Colonic mucosa (tissue), 4 donors: ENCODE measurements around the gene KATNBL1. TPM values are rescaled to one million over a fixed set of nuclear protein-coding genes. Genes with fewer than 3 reads are reported as not detected.
"Not testable (repeated sequence)": the region's sequence is repeated elsewhere in the genome, so short reads cannot be mapped to it uniquely, and the experiment has no call there.

Experiments
- DNase-seq: peaks from one replicate; pipeline ENCODE4 v3.0.0-alpha.2; 2020
- H3K27ac ChIP-seq: fragments of 200-600 bp; one replicate; pipeline ENCODE4 v1.8.0; 2021
- H3K27me3 ChIP-seq: fragments of 200-600 bp; one replicate; pipeline ENCODE4 v1.8.0; 2021
- H3K36me3 ChIP-seq: fragments of 200-600 bp; one replicate; pipeline ENCODE4 v1.8.0; 2021
- H3K4me1 ChIP-seq: fragments of 200-600 bp; one replicate; pipeline ENCODE4 v1.8.0; 2021; ENCODE audit warnings: mild to moderate bottlenecking
- H3K4me3 ChIP-seq: fragments of 200-600 bp; one replicate; pipeline ENCODE4 v1.8.0; 2021
- H3K9ac ChIP-seq, 2 donors: one replicate each; pipeline ENCODE4 v1.7.0; 2013; ENCODE audit warnings: control low read depth in 2 of 2, low read depth in 2 of 2, low read length in 2 of 2
- H3K9me3 ChIP-seq: fragments of 200-600 bp; one replicate; pipeline ENCODE4 v1.8.0; 2021
- CTCF ChIP-seq: fragments of 200-600 bp; IDR thresholded peaks from one replicate; pipeline ENCODE4 v1.8.0; 2022; ENCODE audit warnings: antibody characterized with exemption, mild to moderate bottlenecking
- intact Hi-C: fragments of 100-400 bp; cut with DNase I; formaldehyde crosslinking; loops from one replicate; pipeline ENCODE4 v1.14.1; 2022
- total RNA-seq, 2 donors: library from RNA; stranded (reverse); fragmentation: NEBNext Ultra II Directional in 1 of 2; extraction: Animal tissue kit (Norgen Biotek cat#: 25700) in 1 of 2; gene quantifications; one replicate each; pipeline ENCODE4 v1.2.1, GENCODE V29; 2021
- donor health status: healthy.
- donor health status: DM: no; HTN: no; CAD: no.
- donor health status: DM: no; HTN: no; CAD: no.

The KATNBL1 gene
- total RNA-seq, 2 donors from 2014 or later = 37.2 to 43.0 TPM

GRCh38 chr15:34188711-34189110 is 21.2 kb downstream of the KATNBL1 start:
- H3K27ac ChIP-seq = no peak overlapping the region
- intact Hi-C loops = no loop called here
- H3K36me3 ChIP-seq = no peaks in the 10 kb centered on the region
- H3K27me3 ChIP-seq = no peaks in the 10 kb centered on the region
- no peak overlapping the region for H3K9ac ChIP-seq
- H3K9me3 ChIP-seq = no peaks in the 10 kb centered on the region
- no peak for DNase-seq
- TF ChIP-seq CTCF = no peak
- H3K4me3 ChIP-seq = no peak overlapping the region
- H3K4me1 ChIP-seq = no peaks in the 10 kb centered on the region

- Histone ChIP-seq H3K27me3 (no peaks in the 10 kb centered on the region), H3K36me3 (no peaks in the 10 kb centered on the region), H3K4me3 (no peak overlapping the region), H3K9me3 (no peaks in the 10 kb centered on the region), H3K27ac (no peak overlapping the region), H3K9ac (no peak overlapping the region), H3K4me1 (no peaks in the 10 kb centered on the region)
- no peak for DNase-seq
- TF ChIP-seq CTCF = no peak
- intact Hi-C loops = no loop called here
These were observed 24.2 kb downstream of the KATNBL1 start for GRCh38 chr15:34185666-34186065.

GRCh38 chr15:34182942-34183341 is 27.0 kb downstream of the KATNBL1 start:
- H3K27me3 ChIP-seq = no peaks in the 10 kb centered on the region
- no peaks in the 10 kb centered on the region for H3K36me3 ChIP-seq
- no peaks in the 10 kb centered on the region for H3K4me1 ChIP-seq
- no peaks in the 10 kb centered on the region for H3K9me3 ChIP-seq
- H3K9ac ChIP-seq = no peak overlapping the region
- no peak for DNase-seq
- no peak for TF ChIP-seq CTCF
- no peak overlapping the region for H3K4me3 ChIP-seq
- H3K27ac ChIP-seq = no peak overlapping the region
- intact Hi-C loops = no loop called here

GRCh38 chr15:34179234-34179633 is 30.7 kb downstream of the KATNBL1 start:
- intact Hi-C loops = no loop called here
- no peak overlapping the region for H3K4me3 ChIP-seq
- H3K9me3 ChIP-seq = no peaks in the 10 kb centered on the region
- no peaks in the 10 kb centered on the region for H3K4me1 ChIP-seq
- H3K27ac ChIP-seq = no peak overlapping the region
- no peaks in the 10 kb centered on the region for H3K36me3 ChIP-seq
- no peak overlapping the region for H3K9ac ChIP-seq
- no peak for TF ChIP-seq CTCF
- DNase-seq = no peak
- no peaks in the 10 kb centered on the region for H3K27me3 ChIP-seq

GRCh38 chr15:34165987-34166573 is 43.8 kb downstream of the KATNBL1 start:
- H3K27ac ChIP-seq, intact Hi-C loops, DNase-seq: not testable (repeated sequence)

GRCh38 chr15:34161329-34161963 is 48.5 kb downstream of the KATNBL1 start:
- Histone ChIP-seq H3K27me3 (no peaks in the 10 kb centered on the region), H3K36me3 (no peaks in the 10 kb centered on the region), H3K4me3 (no peak overlapping the region), H3K4me1 (no peaks in the 10 kb centered on the region), H3K9me3 (no peaks in the 10 kb centered on the region), H3K27ac (no peak overlapping the region), H3K9ac (no peak overlapping the region)
- intact Hi-C loops = no loop called here
- no peak for TF ChIP-seq CTCF
- DNase-seq = no peak

More at GRCh38 chr15:34165987-34166573, 43.8 kb downstream of the KATNBL1 start:
- H3K9me3 ChIP-seq, H3K4me3 ChIP-seq, H3K4me1 ChIP-seq, H3K9ac ChIP-seq, H3K27me3 ChIP-seq, H3K36me3 ChIP-seq: not testable (repeated sequence)
